WI38 (cell line): ENCODE measurements around the gene SMG5.

Experiments used
- H3K4me3 ChIP-seq: 2 replicates; pipeline ENCODE4 v1.5.1; 2011; ENCODE audit warnings: low read depth, mild to moderate bottlenecking, control low read depth, low read length
- CTCF ChIP-seq: IDR thresholded peaks from 2 replicates; pipeline ENCODE4 v1.5.1; 2012; ENCODE audit warnings: low read depth, mild to moderate bottlenecking, control low read depth, low read length

The SMG5 gene

GRCh38 chr1:156244712-156245111 is 37.9 kb downstream of the SMG5 start:
- no peak for TF ChIP-seq CTCF
- H3K4me3 ChIP-seq = no peak overlapping the region

GRCh38 chr1:156244126-156244525 is 38.5 kb downstream of the SMG5 start:
- no peak for TF ChIP-seq CTCF
- H3K4me3 ChIP-seq = no peak overlapping the region

- no peak for TF ChIP-seq CTCF
- H3K4me3 ChIP-seq = no peak overlapping the region
Observed at GRCh38 chr1:156242738-156243137, 39.9 kb downstream of the SMG5 start.

GRCh38 chr1:156241926-156242325 is 40.7 kb downstream of the SMG5 start, which contains the start of gene BGLAP:
Gene BGLAP (plus strand): TSS chr1:156242184. CDS start chr1:156242232, 48 bp downstream.
- H3K4me3 ChIP-seq = no peak within 1 kb of the TSS
- no peak for TF ChIP-seq CTCF

- no peak overlapping the region for H3K4me3 ChIP-seq
- no peak for TF ChIP-seq CTCF
Observed at GRCh38 chr1:156241311-156241811, 41.3 kb downstream of the SMG5 start.

GRCh38 chr1:156238248-156238647 is 44.4 kb downstream of the SMG5 start:
- no peak overlapping the region for H3K4me3 ChIP-seq
- no peak for TF ChIP-seq CTCF

GRCh38 chr1:156236164-156236563 is 46.5 kb downstream of the SMG5 start:
- no peak for TF ChIP-seq CTCF

More at GRCh38 chr1:156236164-156236563, 46.5 kb downstream of the SMG5 start:
- no peak overlapping the region for H3K4me3 ChIP-seq
